Astrocyte (in vitro differentiated cells and primary cell): ENCODE measurements around the gene SAMD14. TPM values are rescaled to one million over a fixed set of nuclear protein-coding genes. Genes with fewer than 3 reads are reported as not detected.

ENCODE experiments used
- DNase-seq: peaks from one replicate; pipeline ENCODE4 v3.0.0-alpha.2; 2010; ENCODE audit warnings: low read depth
- FAIRE-seq: peaks from 2 replicates; lab custom pipeline; 2011; peaks lifted over from hg19 to GRCh38; lab: Jason Lieb, UNC
- H2AFZ ChIP-seq: 2 replicates; pipeline ENCODE4 v1.6.0; 2012; ENCODE audit warnings: low read depth, low read length, inconsistent platforms
- H3K27ac ChIP-seq: 2 replicates; pipeline ENCODE4 v1.5.1; 2011; ENCODE audit warnings: low read depth, low read length, inconsistent platforms
- H3K27me3 ChIP-seq: 2 replicates; pipeline ENCODE4 v1.6.0; 2011; ENCODE audit warnings: low read length, inconsistent platforms; ENCODE audit not compliant: insufficient read depth
- H3K36me3 ChIP-seq: 2 replicates; pipeline ENCODE4 v1.5.1; 2011; ENCODE audit warnings: low read length, inconsistent platforms; ENCODE audit not compliant: insufficient read depth
- H3K4me1 ChIP-seq: 2 replicates; pipeline ENCODE4 v1.5.1; 2011; ENCODE audit warnings: low read length, inconsistent platforms; ENCODE audit not compliant: insufficient read depth
- H3K4me2 ChIP-seq: 2 replicates; pipeline ENCODE4 v1.6.0; 2012; ENCODE audit warnings: low read length, inconsistent platforms
- H3K4me3 ChIP-seq: 2 replicates; pipeline ENCODE4 v1.5.1; 2011; ENCODE audit warnings: low read depth, mild to moderate bottlenecking, low read length, inconsistent platforms; ENCODE audit not compliant: insufficient read depth
- H3K79me2 ChIP-seq: 2 replicates; pipeline ENCODE4 v1.6.0; 2012; ENCODE audit warnings: mild to moderate bottlenecking, low read length, inconsistent platforms; ENCODE audit not compliant: insufficient read depth
- H3K9ac ChIP-seq: 2 replicates; pipeline ENCODE4 v1.6.0; 2012; ENCODE audit warnings: mild to moderate bottlenecking, low read length, inconsistent platforms
- H3K9me3 ChIP-seq: 2 replicates; pipeline ENCODE4 v1.5.1; 2012; ENCODE audit warnings: low read depth, mild to moderate bottlenecking, low read length, inconsistent platforms; ENCODE audit not compliant: insufficient read depth
- H4K20me1 ChIP-seq: 2 replicates; pipeline ENCODE4 v1.6.0; 2012; ENCODE audit warnings: low read length, inconsistent platforms; ENCODE audit not compliant: insufficient read depth
- H3K27ac Mint-ChIP-seq: one replicate; pipeline ENCODE4 v1.8.0; 2021; ENCODE audit warnings: mild to moderate bottlenecking, mixed read lengths; ENCODE audit not compliant: unreplicated experiment
- H3K27me3 Mint-ChIP-seq: one replicate; pipeline ENCODE4 v1.8.0; 2021; ENCODE audit warnings: low read depth, mixed read lengths; ENCODE audit not compliant: unreplicated experiment
- H3K36me3 Mint-ChIP-seq: one replicate; pipeline ENCODE4 v1.8.0; 2021; ENCODE audit warnings: low read depth, mixed read lengths; ENCODE audit not compliant: unreplicated experiment
- H3K4me1 Mint-ChIP-seq: one replicate; pipeline ENCODE4 v1.8.0; 2021; ENCODE audit warnings: low read depth, mixed read lengths; ENCODE audit not compliant: unreplicated experiment
- H3K4me3 Mint-ChIP-seq: one replicate; pipeline ENCODE4 v1.8.0; 2021; ENCODE audit warnings: mild to moderate bottlenecking, moderate library complexity, mixed read lengths; ENCODE audit not compliant: unreplicated experiment
- H3K9me3 Mint-ChIP-seq: one replicate; pipeline ENCODE4 v1.8.0; 2021; ENCODE audit warnings: mild to moderate bottlenecking, mixed read lengths; ENCODE audit not compliant: unreplicated experiment
- EZH2 ChIP-seq: IDR thresholded peaks from 2 replicates; pipeline ENCODE4 v1.6.1; 2012; ENCODE audit warnings: mild to moderate bottlenecking, low read length, inconsistent platforms; ENCODE audit not compliant: insufficient read depth
- total RNA-seq: library from RNA; stranded (reverse); gene quantifications from 2 replicates; pipeline ENCODE4 v1.2.1, GENCODE V29; 2021
- TF ChIP-seq, protein P1 (sequence below): IDR thresholded peaks from 2 replicates; pipeline ENCODE4 v1.5.1; 2011; ENCODE audit warnings: low read depth, mild to moderate bottlenecking, inconsistent platforms, low read length, moderate library complexity; ENCODE audit not compliant: insufficient read depth

The SAMD14 gene
- total RNA-seq, 1 donor from 2014 or later: 10.8 TPM

- H3K4me1 Mint-ChIP-seq: peaks cover 8% of the 10 kb centered on the region
- no peak overlapping the region for H3K27ac Mint-ChIP-seq
- Histone ChIP-seq H3K9ac (peak overlapping the region; percentile 29), H4K20me1 (peaks cover 3% of the 10 kb centered on the region), H3K27ac (no peak overlapping the region), H3K9me3 (no peaks in the 10 kb centered on the region), H2AFZ (peak overlapping the region; percentile 65), H3K4me3 (no peak overlapping the region), H3K36me3 (no peaks in the 10 kb centered on the region), H3K4me2 (peak overlapping the region; percentile 39), H3K27me3 (no peaks in the 10 kb centered on the region), H3K4me1 (peaks cover 13% of the 10 kb centered on the region), H3K79me2 (peaks cover 5% of the 10 kb centered on the region)
- TF ChIP-seq, protein P1, sequence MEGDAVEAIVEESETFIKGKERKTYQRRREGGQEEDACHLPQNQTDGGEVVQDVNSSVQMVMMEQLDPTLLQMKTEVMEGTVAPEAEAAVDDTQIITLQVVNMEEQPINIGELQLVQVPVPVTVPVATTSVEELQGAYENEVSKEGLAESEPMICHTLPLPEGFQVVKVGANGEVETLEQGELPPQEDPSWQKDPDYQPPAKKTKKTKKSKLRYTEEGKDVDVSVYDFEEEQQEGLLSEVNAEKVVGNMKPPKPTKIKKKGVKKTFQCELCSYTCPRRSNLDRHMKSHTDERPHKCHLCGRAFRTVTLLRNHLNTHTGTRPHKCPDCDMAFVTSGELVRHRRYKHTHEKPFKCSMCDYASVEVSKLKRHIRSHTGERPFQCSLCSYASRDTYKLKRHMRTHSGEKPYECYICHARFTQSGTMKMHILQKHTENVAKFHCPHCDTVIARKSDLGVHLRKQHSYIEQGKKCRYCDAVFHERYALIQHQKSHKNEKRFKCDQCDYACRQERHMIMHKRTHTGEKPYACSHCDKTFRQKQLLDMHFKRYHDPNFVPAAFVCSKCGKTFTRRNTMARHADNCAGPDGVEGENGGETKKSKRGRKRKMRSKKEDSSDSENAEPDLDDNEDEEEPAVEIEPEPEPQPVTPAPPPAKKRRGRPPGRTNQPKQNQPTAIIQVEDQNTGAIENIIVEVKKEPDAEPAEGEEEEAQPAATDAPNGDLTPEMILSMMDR: no peak
- TF ChIP-seq EZH2: no peak
- H3K36me3 Mint-ChIP-seq: peaks cover 7% of the 10 kb centered on the region
- H3K4me3 Mint-ChIP-seq: no peak overlapping the region
- peaks cover 39% of the 10 kb centered on the region for H3K27me3 Mint-ChIP-seq
- FAIRE-seq (no peak), DNase-seq (no peak)
- H3K9me3 Mint-ChIP-seq: peaks cover 2% of the 10 kb centered on the region
Observed at GRCh38 chr17:50123649-50124349, 6.2 kb downstream of the SAMD14 start.

- Histone ChIP-seq H3K4me2 (no peak overlapping the region), H3K9ac (no peak overlapping the region), H3K4me3 (no peak overlapping the region), H3K79me2 (no peaks in the 10 kb centered on the region), H3K36me3 (no peaks in the 10 kb centered on the region), H2AFZ (no peak overlapping the region), H3K27ac (no peak overlapping the region), H3K27me3 (no peaks in the 10 kb centered on the region), H4K20me1 (no peaks in the 10 kb centered on the region), H3K9me3 (no peaks in the 10 kb centered on the region), H3K4me1 (peaks cover 7% of the 10 kb centered on the region)
- FAIRE-seq (no peak), DNase-seq (no peak)
- Mint-ChIP-seq H3K27me3 (peaks cover 45% of the 10 kb centered on the region), H3K36me3 (peaks cover 7% of the 10 kb centered on the region), H3K4me1 (peaks cover 12% of the 10 kb centered on the region), H3K27ac (no peak overlapping the region), H3K4me3 (no peak overlapping the region), H3K9me3 (peaks cover 2% of the 10 kb centered on the region)
- no peak for TF ChIP-seq EZH2
- TF ChIP-seq, protein P1: no peak
Observed at GRCh38 chr17:50122945-50123344, 7.0 kb downstream of the SAMD14 start.
